ENCODE data around the gene NUMA1. TPM values are rescaled to one million over a fixed set of nuclear protein-coding genes. Genes with fewer than 3 reads are reported as not detected.

Gene NUMA1
- polyA plus RNA-seq, 1 donor from 2014 or later: 116 TPM

GRCh38 chr11:71990701-71991100, 89.6 kb downstream of the NUMA1 start:
- Histone ChIP-seq H3K9me2 (ENCODE audit: insufficient read depth, low read length) (no peaks in the 10 kb centered on the region), H3K4me2 (ENCODE audit: low read length) (no peak overlapping the region), H3K36me3 (ENCODE audit: insufficient read depth, low read length) (no peaks in the 10 kb centered on the region), H3F3A (ENCODE audit: insufficient read depth, low read length, poor library complexity, severe bottlenecking) (no peaks in the 10 kb centered on the region), H3K9ac (ENCODE audit: low read length) (no peak overlapping the region), H4K20me1 (ENCODE audit: insufficient read depth) (no peaks in the 10 kb centered on the region), H3K79me2 (replicated peaks; ENCODE audit: insufficient read depth, low read length) (no peaks in the 10 kb centered on the region), H2AFZ (ENCODE audit: low read depth, low read length) (no peak overlapping the region), H3K4me3 (ENCODE audit: low read length) (no peak overlapping the region), H3K27ac (ENCODE audit: low read length) (no peak overlapping the region), H3K9me3 (ENCODE audit: low read length) (no peaks in the 10 kb centered on the region), H3K27me3 (ENCODE audit: insufficient read depth, low read depth, low read length) (no peaks in the 10 kb centered on the region)
- TF ChIP-seq EZH2 (IDR thresholded peaks at IDR 0.05; ENCODE audit: borderline replicate concordance, insufficient read depth, low read length, poor library complexity, severe bottlenecking) (no peak), POLR2AphosphoS5 (IDR thresholded peaks at IDR 0.05) (no peak), TAF1 (IDR thresholded peaks at IDR 0.05; ENCODE audit: low read depth) (no peak), SMC3 (conservative IDR thresholded peaks at IDR 0.05; ENCODE audit: poor library complexity) (no peak), MXI1 (conservative IDR thresholded peaks at IDR 0.05; ENCODE audit: poor library complexity, severe bottlenecking) (no peak), RAD21 (conservative IDR thresholded peaks at IDR 0.05) (no peak), REST (IDR thresholded peaks at IDR 0.05; ENCODE audit: borderline replicate concordance) (no peak), EP300 (conservative IDR thresholded peaks at IDR 0.05; ENCODE audit: poor library complexity, severe bottlenecking) (no peak)
- TF ChIP-seq, protein P1, sequence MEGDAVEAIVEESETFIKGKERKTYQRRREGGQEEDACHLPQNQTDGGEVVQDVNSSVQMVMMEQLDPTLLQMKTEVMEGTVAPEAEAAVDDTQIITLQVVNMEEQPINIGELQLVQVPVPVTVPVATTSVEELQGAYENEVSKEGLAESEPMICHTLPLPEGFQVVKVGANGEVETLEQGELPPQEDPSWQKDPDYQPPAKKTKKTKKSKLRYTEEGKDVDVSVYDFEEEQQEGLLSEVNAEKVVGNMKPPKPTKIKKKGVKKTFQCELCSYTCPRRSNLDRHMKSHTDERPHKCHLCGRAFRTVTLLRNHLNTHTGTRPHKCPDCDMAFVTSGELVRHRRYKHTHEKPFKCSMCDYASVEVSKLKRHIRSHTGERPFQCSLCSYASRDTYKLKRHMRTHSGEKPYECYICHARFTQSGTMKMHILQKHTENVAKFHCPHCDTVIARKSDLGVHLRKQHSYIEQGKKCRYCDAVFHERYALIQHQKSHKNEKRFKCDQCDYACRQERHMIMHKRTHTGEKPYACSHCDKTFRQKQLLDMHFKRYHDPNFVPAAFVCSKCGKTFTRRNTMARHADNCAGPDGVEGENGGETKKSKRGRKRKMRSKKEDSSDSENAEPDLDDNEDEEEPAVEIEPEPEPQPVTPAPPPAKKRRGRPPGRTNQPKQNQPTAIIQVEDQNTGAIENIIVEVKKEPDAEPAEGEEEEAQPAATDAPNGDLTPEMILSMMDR (IDR thresholded peaks at IDR 0.05; ENCODE audit: poor library complexity, severe bottlenecking): no peak

- no peak for TF ChIP-seq SMC3 (conservative IDR thresholded peaks at IDR 0.05; ENCODE audit: poor library complexity)
- no peak for TF ChIP-seq POLR2AphosphoS5 (IDR thresholded peaks at IDR 0.05)
- no peak for TF ChIP-seq EZH2 (IDR thresholded peaks at IDR 0.05; ENCODE audit: borderline replicate concordance, insufficient read depth, low read length, poor library complexity, severe bottlenecking)
- TF ChIP-seq MXI1 (conservative IDR thresholded peaks at IDR 0.05; ENCODE audit: poor library complexity, severe bottlenecking): no peak
- TF ChIP-seq REST (IDR thresholded peaks at IDR 0.05; ENCODE audit: borderline replicate concordance): no peak
- TF ChIP-seq, protein P1 (IDR thresholded peaks at IDR 0.05; ENCODE audit: poor library complexity, severe bottlenecking): no peak
- TF ChIP-seq EP300 (conservative IDR thresholded peaks at IDR 0.05; ENCODE audit: poor library complexity, severe bottlenecking): no peak
- no peak for TF ChIP-seq TAF1 (IDR thresholded peaks at IDR 0.05; ENCODE audit: low read depth)
- no peak for TF ChIP-seq RAD21 (conservative IDR thresholded peaks at IDR 0.05)
- H3K79me2 ChIP-seq (replicated peaks; ENCODE audit: insufficient read depth, low read length): no peaks in the 10 kb centered on the region
- H2AFZ ChIP-seq (ENCODE audit: low read depth, low read length): no peak overlapping the region
- H3K36me3 ChIP-seq (ENCODE audit: insufficient read depth, low read length): no peaks in the 10 kb centered on the region
- no peaks in the 10 kb centered on the region for H4K20me1 ChIP-seq (ENCODE audit: insufficient read depth)
- H3K4me2 ChIP-seq (ENCODE audit: low read length): no peak overlapping the region
- no peaks in the 10 kb centered on the region for H3F3A ChIP-seq (ENCODE audit: insufficient read depth, low read length, poor library complexity, severe bottlenecking)
- no peaks in the 10 kb centered on the region for H3K9me3 ChIP-seq (ENCODE audit: low read length)
- H3K9me2 ChIP-seq (ENCODE audit: insufficient read depth, low read length): no peaks in the 10 kb centered on the region
- no peak overlapping the region for H3K4me3 ChIP-seq (ENCODE audit: low read length)
- H3K27ac ChIP-seq (ENCODE audit: low read length): no peak overlapping the region
- H3K9ac ChIP-seq (ENCODE audit: low read length): no peak overlapping the region
- no peaks in the 10 kb centered on the region for H3K27me3 ChIP-seq (ENCODE audit: insufficient read depth, low read depth, low read length)
Measured at GRCh38 chr11:71988050-71988449, 92.3 kb downstream of the NUMA1 start.
